NCI-H345 (cell line): ENCODE data around the gene GRIK3.

Experiments
- DNase-seq: peaks from one replicate; lab custom pipeline; 2025; lab: John Stamatoyannopoulos, UW

The GRIK3 gene

GRCh38 chr1:36874271-36875060, 159.8 kb downstream of the GRIK3 start:
- no peak for DNase-seq

GRCh38 chr1:36872858-36873257, 161.5 kb downstream of the GRIK3 start:
- DNase-seq: no peak

DNA sequence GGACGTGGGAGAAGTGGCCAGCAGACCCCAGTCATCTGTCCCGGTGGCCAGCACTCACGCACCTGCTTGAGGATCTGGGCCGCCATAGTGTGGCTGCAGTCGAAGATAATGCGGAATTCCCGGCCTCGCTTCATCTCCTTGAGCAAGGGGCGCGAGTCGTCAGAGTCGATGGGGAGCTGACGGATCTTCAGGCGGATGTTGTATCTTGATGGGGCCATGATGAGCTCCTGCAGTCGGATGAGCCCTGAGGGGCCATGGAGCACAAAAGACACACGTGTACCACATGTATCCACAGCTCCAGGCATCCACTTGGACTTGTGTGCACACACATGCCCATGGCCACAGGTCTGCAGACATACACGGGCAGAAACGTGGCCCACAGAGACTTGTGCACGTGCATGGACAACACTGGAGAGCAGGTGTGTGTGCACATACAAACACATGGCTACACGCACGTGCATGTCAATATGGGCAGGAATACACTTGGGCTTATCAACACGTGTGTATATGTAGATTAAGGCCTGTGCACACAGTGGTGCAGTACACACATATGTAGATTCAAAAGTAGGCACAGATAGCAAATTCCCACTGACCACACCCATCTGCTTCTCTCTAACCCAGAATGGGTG, 162.1 kb downstream of the GRIK3 start:
- DNase-seq: no peak

- no peak for DNase-seq
Measured at GRCh38 chr1:36871146-36871971, 163.0 kb downstream of the GRIK3 start.

GRCh38 chr1:36869826-36870225, 164.5 kb downstream of the GRIK3 start:
- DNase-seq: no peak

DNA sequence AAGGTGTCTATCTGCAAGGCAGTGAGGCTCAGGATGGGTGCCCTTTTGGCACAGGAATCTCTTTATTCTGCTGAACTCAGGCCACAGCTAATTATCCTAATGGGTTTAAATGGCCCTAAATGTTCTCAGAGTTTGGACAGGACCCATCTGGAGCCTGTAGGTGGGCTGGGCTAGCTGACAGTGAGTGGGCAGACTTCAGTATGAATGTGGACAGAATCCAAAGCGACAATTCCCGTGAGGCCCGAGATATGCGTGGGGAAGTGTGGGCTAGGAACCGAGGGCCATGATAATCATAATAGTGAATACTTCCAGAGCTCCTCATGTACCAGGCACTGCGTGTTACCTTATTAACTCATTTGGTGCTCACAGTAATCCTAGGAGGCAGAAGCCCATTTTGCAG, 165.3 kb downstream of the GRIK3 start:
- DNase-seq: no peak

DNA sequence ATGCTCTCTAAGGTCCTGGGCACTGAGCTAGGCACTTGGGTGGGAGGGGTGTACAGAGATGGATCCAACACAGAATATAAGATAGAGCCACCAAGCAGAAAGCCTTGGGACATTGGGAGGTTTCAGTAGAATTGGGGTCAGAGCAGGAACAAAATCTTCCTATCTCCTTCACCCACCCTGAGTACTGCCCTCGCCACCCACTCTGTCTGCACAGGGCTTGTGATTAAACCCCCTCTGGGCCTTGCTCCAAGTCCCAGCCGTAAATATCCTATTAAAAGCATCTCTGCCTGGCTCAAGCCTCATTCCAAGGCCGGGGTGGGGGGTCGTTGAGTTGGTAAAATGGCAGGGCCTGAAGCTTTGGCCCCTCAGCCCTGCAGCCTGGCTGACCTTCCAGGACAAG, 166.7 kb downstream of the GRIK3 start:
- no peak for DNase-seq

DNA sequence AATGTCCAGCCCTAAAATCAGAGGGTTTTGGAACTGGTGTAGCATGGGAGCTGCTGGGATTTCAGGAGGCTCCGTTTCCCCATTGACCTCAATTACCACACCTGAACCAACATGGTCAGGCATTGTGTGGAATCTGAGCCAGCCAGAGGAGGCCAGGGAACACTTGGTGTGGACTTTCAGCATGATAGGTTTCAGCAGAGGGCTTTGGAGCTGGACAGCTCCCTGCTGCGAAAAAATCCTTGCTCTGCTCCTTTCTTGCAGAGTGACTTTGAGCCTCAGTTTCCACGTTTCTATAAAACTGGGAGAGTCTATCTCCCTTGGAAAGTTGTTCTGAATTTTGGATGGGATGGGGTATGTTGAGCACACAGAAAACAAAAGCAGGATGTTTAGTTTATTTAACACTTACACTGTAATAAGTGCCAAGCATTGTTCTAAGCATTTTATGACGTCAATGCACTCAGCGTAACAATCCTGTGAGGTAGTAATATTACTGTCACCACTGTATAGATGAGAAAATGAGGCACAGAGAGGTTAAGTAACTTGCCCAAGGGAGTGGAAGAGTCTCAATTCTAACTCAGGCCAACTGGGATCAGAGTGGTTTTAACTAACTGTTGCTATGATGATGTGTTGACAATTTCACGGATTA, 168.0 kb downstream of the GRIK3 start:
- DNase-seq: no peak

- DNase-seq: no peak
Measured at GRCh38 chr1:36865602-36865900, 168.8 kb downstream of the GRIK3 start.

DNA sequence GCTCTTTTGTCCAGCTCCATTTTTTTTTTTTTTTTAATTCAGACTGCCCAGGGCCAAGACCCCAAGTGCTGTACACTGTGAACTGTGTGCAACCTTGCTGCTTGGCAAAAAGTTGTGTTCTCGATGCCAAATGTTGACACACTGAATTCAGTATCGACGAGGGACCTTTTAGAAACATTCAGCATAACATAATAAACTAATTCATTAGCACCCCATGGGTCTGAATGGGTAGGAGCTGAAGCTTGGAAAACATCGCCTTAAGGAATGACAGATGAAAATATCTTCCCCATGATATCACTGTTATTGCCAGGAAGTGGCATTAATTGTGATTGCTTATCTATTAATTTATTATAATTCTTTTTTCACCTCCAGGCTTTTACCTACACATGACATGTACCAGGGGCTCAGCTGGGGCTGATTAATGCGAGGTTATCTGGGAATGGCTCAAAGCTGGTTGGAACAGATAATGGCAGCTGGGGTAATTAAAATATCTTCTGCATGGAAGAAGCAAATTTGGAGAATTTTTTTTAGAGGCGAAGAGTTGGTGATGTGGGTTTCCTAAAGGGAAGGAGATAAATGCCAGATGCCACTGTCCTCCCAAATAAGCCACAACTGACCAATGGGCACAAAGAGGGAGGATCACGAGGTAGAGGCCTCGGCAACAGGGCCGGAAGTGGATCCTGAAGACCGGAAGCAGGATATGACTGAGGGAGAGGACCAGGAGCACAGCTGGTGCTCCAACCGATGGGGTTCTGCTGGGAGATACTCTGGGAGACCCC, 169.3 kb downstream of the GRIK3 start:
- no peak for DNase-seq

DNA sequence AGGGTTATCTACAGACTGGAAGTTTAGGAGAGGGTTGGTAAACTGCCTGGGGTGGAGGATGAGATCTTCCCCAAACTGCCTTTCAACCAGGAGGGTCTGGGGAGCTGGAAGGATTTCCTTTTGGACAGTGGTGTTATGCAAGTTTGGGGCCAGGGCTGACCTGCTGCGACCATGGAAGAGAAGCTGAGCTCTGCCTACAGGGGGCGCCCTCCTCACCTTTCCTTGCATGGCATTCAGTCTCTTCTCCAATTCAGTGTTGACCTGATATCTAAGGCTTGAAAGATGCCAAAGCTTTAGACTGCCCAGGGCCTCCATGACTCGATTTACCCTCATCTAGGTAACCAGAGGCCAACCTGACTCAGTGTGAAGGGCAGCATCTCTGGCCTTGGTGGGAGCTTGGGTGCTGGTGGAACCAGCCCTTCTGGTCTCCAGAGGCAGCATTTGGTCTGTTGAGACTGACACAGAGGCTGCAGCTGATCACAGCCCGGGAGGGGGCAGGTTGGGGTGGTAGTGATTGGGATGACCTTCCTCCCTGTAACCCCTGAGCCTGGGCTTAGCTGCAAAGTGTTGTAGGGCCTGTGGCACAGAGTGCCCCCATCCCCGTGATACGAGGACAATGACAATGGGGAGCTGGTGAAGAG, 170.0 kb downstream of the GRIK3 start:
- DNase-seq: peak; percentile 28

DNA sequence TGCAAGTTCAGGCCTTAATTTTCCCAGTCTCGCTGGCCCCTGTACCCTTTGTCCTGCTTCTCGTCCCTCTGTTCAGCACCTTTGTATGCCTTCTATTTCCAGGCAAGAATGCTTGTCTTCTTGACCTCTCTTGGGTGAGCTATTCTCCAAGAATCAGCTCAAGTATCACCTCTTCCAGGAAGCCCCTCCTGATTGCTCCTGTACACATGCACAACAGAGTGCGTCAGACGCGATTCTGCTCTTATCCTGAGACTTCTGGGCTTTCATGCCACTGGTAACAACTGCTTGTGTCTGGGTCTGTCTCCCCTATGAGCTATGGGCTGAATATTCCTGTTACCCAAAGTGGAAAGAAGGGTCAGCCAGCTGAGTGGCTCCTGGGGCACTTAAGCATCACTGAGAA, 170.8 kb downstream of the GRIK3 start:
- no peak for DNase-seq

DNA sequence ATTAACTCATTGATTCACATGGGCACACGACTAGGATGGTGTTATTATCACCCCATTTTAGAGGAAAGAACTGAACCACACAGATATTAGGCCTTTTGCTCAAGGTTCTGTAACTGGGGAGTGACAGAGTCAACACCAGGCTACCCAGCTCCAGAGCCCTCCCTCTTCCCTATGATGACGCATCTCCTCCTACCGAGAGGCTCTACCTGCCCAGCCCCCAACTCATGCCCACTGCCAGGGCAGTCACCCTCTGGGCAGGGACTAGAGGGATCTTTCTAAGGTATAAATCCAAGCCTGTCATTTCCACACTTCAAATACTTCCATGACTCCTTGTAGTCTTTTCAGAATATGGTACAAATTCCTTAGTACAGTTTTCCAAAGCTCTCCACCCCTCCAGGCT, 171.3 kb downstream of the GRIK3 start:
- no peak for DNase-seq

DNA sequence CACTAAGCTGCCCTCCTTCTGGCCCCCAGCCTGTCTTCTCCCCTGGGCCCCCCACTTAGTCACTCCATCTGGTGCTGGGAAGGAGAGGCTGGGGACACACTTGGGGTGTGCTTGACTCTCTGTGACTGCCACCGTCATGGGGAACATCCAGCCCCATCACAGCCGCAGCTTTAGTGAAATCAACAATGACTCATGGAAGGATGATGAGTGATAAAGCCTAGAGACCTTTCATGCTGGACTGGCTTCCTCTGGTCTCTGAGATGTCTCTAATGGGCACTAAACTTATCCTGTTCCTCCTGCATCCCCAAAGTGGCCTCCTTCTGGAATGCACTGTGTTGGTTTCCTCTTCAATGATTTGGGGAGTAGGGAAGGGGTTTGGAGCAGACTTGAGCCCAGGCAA, 172.9 kb downstream of the GRIK3 start:
- no peak for DNase-seq

- DNase-seq: no peak
Measured at GRCh38 chr1:36859926-36860325, 174.4 kb downstream of the GRIK3 start.

- no peak for DNase-seq
Measured at GRCh38 chr1:36858981-36859380, 175.3 kb downstream of the GRIK3 start.

GRCh38 chr1:36858553-36858952, 175.8 kb downstream of the GRIK3 start:
- DNase-seq: no peak

- DNase-seq: peak; percentile 91
Measured at GRCh38 chr1:36857754-36858153, 176.6 kb downstream of the GRIK3 start.

DNA sequence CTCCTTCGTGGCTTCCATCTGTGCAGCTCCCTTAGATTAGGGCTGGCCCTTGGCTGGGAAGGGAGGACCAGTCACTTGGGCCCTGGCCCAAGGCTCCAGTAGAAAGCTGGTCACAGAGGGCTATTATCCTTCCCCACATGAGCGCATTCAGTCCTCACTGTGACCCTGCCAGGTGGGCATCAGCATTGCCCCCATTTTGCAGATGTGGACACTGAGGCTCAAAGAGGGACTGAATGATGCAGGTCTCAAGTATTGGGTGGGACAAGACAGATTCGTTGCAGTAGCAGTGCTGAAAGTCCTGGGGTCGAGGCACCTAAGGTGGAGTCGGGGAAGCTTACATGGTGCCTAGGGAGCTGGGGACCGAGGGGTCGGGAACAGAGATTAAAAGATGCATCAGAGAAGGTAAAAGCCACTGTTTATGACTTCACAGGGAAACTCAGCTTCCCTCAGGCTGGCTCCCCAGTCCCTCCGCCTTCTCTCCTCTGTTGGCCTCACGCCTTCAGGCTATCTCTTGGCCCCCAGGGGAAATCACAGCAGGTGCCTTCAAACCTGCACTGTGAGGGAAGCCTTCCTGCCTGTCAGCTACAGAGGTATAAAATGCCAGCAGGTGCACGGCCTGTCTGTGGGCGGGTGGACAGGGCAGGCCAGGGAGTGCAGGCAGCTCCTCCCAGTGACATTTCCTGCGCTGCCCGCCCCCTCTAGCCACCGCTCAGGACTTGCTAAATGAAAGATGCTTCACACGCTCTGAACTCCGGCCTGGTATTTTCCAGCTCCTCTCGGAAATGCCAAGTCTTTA, 178.4 kb downstream of the GRIK3 start:
- peak; percentile 78 for DNase-seq

GRCh38 chr1:36853638-36854037, 180.7 kb downstream of the GRIK3 start:
- DNase-seq: no peak
